ENCODE results near the gene GFOD2. TPM values are rescaled to one million over a fixed set of nuclear protein-coding genes. Genes with fewer than 3 reads are reported as not detected.

The GFOD2 gene
- total RNA-seq, 1 experiment from 2014 or later: 19.0 TPM

DNA sequence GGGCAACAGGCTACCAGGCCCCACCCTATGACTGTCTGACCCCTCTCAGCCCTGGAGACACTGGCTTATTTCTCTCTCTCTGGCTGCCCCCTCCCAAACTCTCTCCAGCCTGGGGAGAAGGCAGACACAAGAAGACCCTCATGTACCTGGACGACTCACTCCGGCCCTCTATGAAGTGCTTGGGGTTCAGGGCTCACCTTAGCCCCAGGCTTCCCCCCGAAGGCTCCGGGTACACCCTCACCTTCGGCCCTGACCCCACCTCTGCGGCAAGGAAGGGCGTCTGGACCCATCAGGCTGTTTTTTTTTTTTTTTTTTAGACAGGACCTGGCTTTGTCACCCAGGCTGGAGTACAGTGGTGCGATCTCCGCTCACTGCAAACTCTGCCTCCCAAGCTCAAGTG lies 75.1 kb downstream of the GFOD2 start:
- H3K27ac Mint-ChIP-seq (ENCODE audit: low read depth, unreplicated experiment): no peak overlapping the region

GRCh38 chr16:67641779-67642708 lies 77.1 kb downstream of the GFOD2 start:
- CTCF ChIA-PET: interaction anchor here (0.6 to 1.5 kb wide), 8 partner anchors 18 to 693 kb away, joined by 3 to 5 read pairs (median 4); partner anchors contain the start of gene ACD
- peak; percentile 49 for DNase-seq (ENCODE audit: unreplicated experiment)
- Mint-ChIP-seq H3K4me3 (ENCODE audit: unreplicated experiment) (no peak overlapping the region), H3K9me3 (ENCODE audit: unreplicated experiment) (no peaks in the 10 kb centered on the region), H3K36me3 (ENCODE audit: insufficient read depth, unreplicated experiment) (peaks cover 25% of the 10 kb centered on the region), H3K4me1 (ENCODE audit: insufficient read depth, unreplicated experiment) (peaks cover 5% of the 10 kb centered on the region), H3K27ac (ENCODE audit: low read depth, unreplicated experiment) (no peak overlapping the region), H3K27me3 (ENCODE audit: insufficient read depth, unreplicated experiment) (no peaks in the 10 kb centered on the region)
- TF ChIP-seq, protein P1, sequence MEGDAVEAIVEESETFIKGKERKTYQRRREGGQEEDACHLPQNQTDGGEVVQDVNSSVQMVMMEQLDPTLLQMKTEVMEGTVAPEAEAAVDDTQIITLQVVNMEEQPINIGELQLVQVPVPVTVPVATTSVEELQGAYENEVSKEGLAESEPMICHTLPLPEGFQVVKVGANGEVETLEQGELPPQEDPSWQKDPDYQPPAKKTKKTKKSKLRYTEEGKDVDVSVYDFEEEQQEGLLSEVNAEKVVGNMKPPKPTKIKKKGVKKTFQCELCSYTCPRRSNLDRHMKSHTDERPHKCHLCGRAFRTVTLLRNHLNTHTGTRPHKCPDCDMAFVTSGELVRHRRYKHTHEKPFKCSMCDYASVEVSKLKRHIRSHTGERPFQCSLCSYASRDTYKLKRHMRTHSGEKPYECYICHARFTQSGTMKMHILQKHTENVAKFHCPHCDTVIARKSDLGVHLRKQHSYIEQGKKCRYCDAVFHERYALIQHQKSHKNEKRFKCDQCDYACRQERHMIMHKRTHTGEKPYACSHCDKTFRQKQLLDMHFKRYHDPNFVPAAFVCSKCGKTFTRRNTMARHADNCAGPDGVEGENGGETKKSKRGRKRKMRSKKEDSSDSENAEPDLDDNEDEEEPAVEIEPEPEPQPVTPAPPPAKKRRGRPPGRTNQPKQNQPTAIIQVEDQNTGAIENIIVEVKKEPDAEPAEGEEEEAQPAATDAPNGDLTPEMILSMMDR (IDR thresholded peaks at IDR 0.05; ENCODE audit: unreplicated experiment): no peak
- no TSS peak for BruUV-seq (replicated peaks)
- intact Hi-C loops (cut with micrococcal nuclease): loop anchor here (5.0 kb wide), 1 partner anchor 80 kb away; the partner anchor contains the start of gene CTCF
- POLR2A ChIA-PET: interaction anchor here (0.5 to 1.4 kb wide), 6 partner anchors 8 to 691 kb away, joined by 3 to 4 read pairs (median 3); partner anchors contain the start of genes ACD and PARD6A

More for the DNA sequence above, 75.1 kb downstream of the GFOD2 start:
- TF ChIP-seq, protein P1 (IDR thresholded peaks at IDR 0.05; ENCODE audit: unreplicated experiment): no peak
- Mint-ChIP-seq H3K4me3 (ENCODE audit: unreplicated experiment) (no peak overlapping the region), H3K36me3 (ENCODE audit: insufficient read depth, unreplicated experiment) (peaks cover 5% of the 10 kb centered on the region), H3K27me3 (ENCODE audit: insufficient read depth, unreplicated experiment) (no peaks in the 10 kb centered on the region), H3K4me1 (ENCODE audit: insufficient read depth, unreplicated experiment) (peaks cover 5% of the 10 kb centered on the region), H3K9me3 (ENCODE audit: unreplicated experiment) (no peaks in the 10 kb centered on the region)
- CTCF ChIA-PET: interaction anchor here (0.6 to 2.0 kb wide), 9 partner anchors 11 to 123 kb away, joined by 3 to 6 read pairs (median 4); no protein-coding TSS in a partner anchor
- intact Hi-C loops (cut with micrococcal nuclease): loop anchor here (5.0 kb wide), 1 partner anchor 82 kb away; the partner anchor contains the start of gene CTCF
- POLR2A ChIA-PET: interaction anchor here (1.1 kb wide), 1 partner anchor 88 kb away, joined by 3 read pairs; no protein-coding TSS in a partner anchor
- no TSS peak for BruUV-seq (replicated peaks)
- DNase-seq (ENCODE audit: unreplicated experiment): no peak

DNA sequence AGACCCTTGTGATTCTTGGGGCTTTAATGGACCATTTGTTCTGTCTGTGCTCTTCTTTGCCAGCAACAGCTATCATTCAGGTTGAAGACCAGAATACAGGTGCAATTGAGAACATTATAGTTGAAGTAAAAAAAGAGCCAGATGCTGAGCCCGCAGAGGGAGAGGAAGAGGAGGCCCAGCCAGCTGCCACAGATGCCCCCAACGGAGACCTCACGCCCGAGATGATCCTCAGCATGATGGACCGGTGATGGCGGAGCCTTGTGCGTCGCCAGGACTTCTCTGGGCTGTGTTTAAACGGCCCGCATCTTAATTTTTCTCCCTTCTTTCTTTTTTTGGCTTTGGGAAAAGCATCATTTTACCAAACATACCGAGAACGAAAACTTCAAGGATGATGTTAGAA lies 81.5 kb downstream of the GFOD2 start:
- intact Hi-C loops (cut with micrococcal nuclease): no loop called here
- CTCF ChIA-PET: interaction anchor here (1.0 to 1.7 kb wide), 3 partner anchors 9 to 117 kb away, joined by 4 to 6 read pairs (median 4); no protein-coding TSS in a partner anchor
- no peaks in the 10 kb centered on the region for H3K9me3 Mint-ChIP-seq (ENCODE audit: unreplicated experiment)
- DNase-seq (ENCODE audit: unreplicated experiment): no peak
- no TSS peak for BruUV-seq (replicated peaks)
- peaks cover 5% of the 10 kb centered on the region for H3K4me1 Mint-ChIP-seq (ENCODE audit: insufficient read depth, unreplicated experiment)
- peaks cover 66% of the 10 kb centered on the region for H3K36me3 Mint-ChIP-seq (ENCODE audit: insufficient read depth, unreplicated experiment)
- H3K27me3 Mint-ChIP-seq (ENCODE audit: insufficient read depth, unreplicated experiment): no peaks in the 10 kb centered on the region
- TF ChIP-seq, protein P1 (IDR thresholded peaks at IDR 0.05; ENCODE audit: unreplicated experiment): no peak
- no peak overlapping the region for H3K4me3 Mint-ChIP-seq (ENCODE audit: unreplicated experiment)
- POLR2A ChIA-PET: no interaction called here
- H3K27ac Mint-ChIP-seq (ENCODE audit: low read depth, unreplicated experiment): no peak overlapping the region

- intact Hi-C loops (cut with micrococcal nuclease): no loop called here
- Mint-ChIP-seq H3K4me1 (ENCODE audit: insufficient read depth, unreplicated experiment) (no peaks in the 10 kb centered on the region), H3K36me3 (ENCODE audit: insufficient read depth, unreplicated experiment) (peaks cover 71% of the 10 kb centered on the region), H3K4me3 (ENCODE audit: unreplicated experiment) (no peak overlapping the region), H3K9me3 (ENCODE audit: unreplicated experiment) (no peaks in the 10 kb centered on the region), H3K27me3 (ENCODE audit: insufficient read depth, unreplicated experiment) (no peaks in the 10 kb centered on the region), H3K27ac (ENCODE audit: low read depth, unreplicated experiment) (no peak overlapping the region)
- TF ChIP-seq, protein P1 (IDR thresholded peaks at IDR 0.05; ENCODE audit: unreplicated experiment): no peak
- BruUV-seq (replicated peaks): no TSS peak
- POLR2A ChIA-PET: no interaction called here
- CTCF ChIA-PET: interaction anchor here (0.6 kb wide), 1 partner anchor 32 kb away, joined by 3 read pairs; no protein-coding TSS in a partner anchor
- DNase-seq (ENCODE audit: unreplicated experiment): no peak
Measured at GRCh38 chr16:67636713-67637112, 82.4 kb downstream of the GFOD2 start.
